Stimulated activated CD8-positive, alpha-beta memory T cell treated with anti-CD3 and anti-CD28 coated beads, Interleukin-4, amount 100 ng/mL, for 4 hours (primary cell): ENCODE data around the gene DDX18.

ENCODE experiments used
- DNase-seq, 2 donors: peaks; one replicate each; pipeline ENCODE4 v3.0.0-alpha.2; 2020; ENCODE audit warnings: low read depth in 2 of 2, low spot score in 1 of 2

The DDX18 gene

GRCh38 chr2:117833911-117834310, 19.4 kb downstream of the DDX18 start:
- no peak for DNase-seq

- DNase-seq: no peak
These were observed 20.5 kb downstream of the DDX18 start for GRCh38 chr2:117834992-117835391.

GRCh38 chr2:117835990-117836760, 21.7 kb downstream of the DDX18 start:
- no peak for DNase-seq

DNA sequence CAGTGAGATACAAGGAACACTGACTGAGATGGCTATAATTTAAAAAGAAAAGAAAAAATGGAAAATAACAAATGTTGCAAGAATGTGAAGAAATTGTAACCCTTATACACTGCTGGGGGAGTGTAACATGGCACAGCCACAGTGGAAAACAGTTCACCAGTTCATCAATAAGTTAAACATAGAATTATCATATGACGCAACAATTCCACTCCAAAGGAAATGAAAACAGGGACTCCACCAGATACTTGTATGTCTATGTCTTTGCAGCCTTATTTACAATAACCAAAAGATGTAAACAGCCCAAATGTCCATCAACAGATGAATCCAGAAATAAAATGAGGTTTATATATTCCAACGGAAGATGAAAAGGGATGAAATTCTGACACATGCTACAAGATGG, 30.8 kb downstream of the DDX18 start:
- no peak for DNase-seq

DNA sequence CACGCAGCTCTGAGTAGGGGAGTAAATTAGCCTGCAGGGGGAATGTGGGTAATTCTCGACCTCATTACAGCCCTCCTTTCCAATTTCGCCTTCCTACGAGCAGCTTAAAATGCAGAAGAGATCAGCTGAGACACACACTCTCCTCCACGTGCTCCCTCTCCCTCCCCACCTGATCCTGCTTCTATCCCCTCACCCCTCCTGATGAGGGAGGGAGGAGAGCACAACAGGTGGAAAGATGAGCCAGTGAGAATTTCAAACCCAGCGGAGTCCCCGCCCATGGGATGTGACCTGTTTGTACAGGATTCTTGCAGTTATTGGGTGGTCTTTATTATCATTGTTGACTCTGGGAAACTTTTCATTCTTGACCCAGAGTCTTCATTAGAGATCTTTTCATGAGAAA, 35.5 kb downstream of the DDX18 start:
- DNase-seq: no peak

DNA sequence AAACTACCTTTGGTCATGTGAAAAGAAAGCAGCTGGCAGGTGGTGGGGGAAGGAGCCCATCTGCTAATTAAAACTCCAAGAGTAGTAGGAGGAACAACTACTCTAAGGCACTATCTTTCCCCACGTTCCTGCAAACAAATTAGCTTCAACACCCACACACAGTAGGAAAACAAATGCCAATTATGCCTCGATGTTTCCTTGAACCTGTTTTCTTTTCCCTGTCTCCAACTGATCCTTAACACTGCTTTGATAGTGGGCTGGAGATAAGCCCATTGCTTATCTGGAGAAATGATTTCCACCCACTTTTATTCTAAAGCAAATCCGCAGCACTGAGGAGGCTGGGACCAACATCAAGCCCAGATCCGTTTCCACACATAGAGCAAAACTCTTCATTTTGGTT, 36.0 kb downstream of the DDX18 start:
- no peak for DNase-seq

DNA sequence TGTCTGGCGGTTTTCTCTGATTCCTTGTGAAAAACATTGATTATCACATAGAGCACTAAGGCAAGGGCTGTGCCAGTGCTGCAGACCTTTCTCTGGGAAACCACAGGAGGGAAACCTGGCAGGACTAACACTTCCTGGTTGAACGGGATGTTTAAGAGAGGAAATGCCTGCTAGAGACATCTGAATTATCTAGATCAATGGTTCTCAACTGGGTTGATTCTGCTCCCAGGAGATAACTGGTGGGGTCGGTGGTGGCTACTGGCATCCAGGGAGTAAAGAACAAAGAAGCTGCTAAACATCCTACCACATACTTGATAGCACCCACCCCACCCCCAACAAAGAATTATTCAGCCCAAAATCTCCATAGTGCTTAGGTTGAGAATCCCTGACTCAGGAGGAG, 37.5 kb downstream of the DDX18 start:
- DNase-seq: no peak

DNA sequence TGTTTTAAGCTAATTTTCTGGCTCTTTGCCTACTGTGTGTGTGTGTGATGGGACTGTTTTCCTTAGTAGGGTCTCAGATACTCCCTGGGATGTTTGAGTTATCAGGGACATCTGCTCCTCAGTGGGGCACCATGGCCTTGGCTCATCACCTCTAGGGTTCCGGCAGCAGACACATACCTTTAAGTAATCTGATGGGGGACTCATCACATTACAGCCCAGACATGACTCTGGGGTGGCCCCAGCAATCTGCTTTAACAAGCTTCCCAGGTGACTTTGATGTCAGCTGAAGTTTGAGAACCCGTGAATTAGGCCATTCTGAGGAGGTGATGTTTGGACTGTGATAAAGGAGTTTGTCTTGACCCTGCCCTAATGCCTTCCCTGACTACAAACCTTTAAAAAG, 38.8 kb downstream of the DDX18 start:
- no peak for DNase-seq

DNA sequence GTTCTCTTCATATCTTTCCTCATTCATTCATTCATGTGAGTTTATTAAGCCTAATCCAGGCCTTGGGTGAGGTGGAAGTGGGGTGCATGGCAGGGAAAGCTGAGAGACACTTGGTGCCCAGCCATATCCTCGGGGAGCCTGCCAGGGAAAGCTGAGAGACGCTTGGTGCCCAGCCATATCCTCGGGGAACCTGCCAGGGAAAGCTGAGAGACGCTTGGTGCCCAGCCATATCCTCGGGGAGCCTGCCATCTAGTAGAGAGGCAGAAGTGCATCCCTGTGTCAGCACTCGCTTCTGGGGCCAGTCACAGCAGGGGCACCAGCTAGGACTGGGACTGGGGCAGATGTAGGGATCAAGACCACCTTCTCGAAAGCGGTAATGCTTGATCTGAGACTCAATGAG, 39.4 kb downstream of the DDX18 start:
- no peak for DNase-seq

DNA sequence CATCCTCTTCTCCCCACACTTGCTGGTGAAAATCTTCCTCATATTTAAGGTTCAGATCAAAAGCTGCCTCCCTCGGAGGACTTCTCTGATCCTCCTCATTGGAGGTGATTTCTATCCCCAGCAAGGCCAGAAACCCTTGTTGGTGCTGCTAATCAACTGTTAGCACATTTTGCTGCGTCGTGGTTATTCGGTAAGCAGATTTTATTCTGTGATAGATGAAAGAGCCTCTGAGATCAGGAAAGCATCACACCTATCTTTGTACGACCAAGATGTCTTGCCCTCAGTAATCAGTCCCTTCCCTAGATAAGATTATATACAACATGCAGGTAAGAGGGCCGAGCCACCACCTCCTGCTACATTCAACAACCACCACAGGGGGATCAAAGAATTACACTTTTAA, 40.1 kb downstream of the DDX18 start:
- no peak for DNase-seq

DNA sequence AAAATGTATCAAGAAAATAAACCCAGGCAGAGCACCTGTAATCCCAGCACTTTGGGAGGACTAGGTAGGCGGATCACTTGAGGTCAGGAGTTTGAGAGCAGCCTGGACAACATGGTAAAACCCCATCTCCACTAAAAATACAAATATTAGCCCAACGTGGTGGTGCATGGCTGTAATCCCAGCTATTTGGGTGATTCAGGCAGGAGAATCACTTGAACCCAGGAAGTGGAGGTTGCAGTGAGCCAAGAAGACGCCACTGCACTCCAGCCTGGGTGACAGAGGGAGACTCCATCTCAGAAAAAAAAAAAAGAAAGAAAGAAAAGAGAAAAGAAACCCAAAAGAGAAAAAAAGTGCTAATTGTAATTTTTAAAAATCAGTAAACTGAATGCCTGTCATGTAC, 41.4 kb downstream of the DDX18 start:
- DNase-seq: no peak

DNA sequence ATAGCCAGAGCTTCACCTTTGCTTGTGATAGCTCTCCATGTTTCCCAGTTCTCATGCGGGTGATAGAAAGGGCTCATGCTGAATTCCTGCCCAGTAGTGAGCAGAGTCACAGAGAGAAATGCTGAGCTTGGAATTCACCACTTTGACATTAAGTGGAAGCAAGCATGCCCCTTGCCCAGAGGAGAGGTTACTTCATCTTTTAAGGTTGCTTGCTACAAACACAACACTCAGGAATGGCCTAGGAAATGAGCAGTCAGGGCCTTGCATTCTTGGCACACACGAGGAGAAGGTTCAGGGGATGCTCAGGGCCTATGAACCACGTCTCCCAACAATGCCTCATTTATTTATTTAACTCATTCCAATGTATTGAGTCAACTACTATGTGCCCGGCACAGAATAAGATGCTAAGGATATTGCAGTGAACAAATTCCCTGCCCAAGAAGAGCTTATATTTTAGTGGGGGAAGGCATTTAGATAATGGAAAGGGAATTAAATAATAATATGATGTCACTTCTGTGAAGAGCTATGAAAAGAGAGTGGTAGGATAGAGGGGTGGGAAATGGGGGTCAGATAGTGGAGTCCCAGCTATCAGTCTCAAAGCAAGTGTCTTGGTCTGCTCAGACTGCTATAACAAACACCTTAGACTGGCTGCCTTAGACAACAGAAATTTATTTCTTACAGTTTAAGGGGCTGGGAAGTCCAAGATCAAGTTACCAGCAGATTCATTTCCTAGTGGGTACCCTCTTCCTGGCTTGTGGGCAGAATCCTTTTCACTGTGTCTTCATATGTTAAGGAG, 42.1 kb downstream of the DDX18 start:
- no peak for DNase-seq

DNA sequence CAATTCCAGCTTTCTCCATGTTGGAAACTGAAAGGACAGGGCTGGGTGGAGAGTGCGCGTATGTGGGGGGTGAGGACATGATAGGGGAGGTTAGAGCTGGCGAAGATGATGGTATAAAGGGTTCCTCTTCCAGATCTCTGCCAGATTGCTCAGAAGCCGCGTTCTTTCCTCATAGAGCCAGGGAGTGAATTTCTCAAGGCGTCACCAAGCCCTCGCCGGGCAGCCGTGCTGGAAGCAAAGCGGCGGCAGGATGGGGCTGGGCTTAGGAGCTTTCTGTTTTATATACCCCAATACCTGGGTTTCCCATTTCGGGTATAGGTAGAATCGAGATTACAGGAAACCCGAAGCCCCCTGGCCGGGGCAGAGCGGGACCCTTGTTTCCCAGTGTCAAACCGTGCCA, 43.8 kb downstream of the DDX18 start:
- DNase-seq: no peak

DNA sequence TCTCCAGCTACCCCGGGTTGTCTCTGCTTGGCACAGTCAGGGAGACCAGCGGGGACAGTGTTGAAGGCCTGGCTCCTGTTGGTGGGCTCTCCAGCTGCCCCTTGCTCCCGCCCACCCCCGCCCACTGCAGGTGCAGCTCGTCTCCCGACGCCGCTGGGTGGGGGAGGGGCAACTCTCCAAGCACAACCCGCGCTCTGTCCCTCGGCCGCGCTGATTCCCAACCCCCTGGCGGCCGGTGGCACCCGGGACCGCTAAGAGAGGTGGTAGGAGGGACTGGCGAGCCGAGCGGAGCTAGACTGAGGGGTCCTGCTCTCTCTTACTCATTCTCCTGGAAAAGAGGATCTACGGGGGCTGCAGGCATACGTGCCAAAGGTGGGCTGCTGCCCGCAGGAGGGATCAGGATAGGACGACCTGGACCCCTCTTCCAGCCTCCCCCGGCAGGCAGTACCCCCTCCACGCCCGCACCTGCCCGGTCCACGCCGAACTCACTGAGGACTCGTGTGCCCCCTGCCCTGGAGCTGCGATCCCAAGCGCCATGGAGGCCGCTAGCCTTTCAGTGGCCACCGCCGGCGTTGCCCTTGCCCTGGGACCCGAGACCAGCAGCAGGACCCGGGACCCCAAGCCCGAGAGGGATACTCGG, 44.5 kb downstream of the DDX18 start:
- no peak for DNase-seq

DNA sequence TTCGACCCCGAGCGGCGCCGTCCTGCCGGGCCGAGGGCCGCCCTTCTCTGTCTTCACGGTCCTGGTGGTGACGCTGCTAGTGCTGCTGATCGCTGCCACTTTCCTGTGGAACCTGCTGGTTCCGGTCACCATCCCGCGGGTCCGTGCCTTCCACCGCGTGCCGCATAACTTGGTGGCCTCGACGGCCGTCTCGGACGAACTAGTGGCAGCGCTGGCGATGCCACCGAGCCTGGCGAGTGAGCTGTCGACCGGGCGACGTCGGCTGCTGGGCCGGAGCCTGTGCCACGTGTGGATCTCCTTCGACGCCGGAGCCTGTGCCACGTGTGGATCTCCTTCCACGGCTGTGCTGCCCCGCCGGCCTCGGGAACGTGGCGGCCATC, 45.0 kb downstream of the DDX18 start:
- no peak for DNase-seq

DNA sequence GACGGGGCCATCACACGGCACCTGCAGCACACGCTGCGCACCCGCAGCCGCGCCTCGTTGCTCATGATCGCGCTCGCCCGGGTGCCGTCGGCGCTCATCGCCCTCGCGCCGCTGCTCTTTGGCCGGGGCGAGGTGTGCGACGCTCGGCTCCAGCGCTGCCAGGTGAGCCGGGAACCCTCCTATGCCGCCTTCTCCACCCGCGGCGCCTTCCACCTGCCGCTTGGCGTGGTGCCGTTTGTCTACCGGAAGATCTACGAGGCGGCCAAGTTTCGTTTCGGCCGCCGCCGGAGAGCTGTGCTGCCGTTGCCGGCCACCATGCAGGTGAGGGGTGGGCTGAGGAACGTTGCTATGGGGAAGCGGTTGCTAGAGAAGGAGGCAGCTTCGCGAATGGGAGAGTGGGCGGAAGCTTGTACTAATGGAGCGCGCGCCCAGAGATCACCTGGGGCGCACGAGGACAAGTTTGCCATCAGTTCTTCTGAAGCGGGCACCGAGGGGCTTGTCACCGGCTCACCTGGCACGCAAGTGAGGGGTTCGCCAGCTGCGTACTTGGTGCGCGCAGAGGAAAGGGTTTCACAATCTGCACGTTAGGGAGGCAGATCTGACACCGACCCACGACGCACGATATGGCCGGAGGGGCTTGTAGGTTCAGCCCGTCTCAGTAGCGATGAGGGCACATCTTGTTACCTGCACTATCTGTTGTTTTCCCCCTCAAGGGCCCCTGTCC, 45.6 kb downstream of the DDX18 start:
- no peak for DNase-seq

DNA sequence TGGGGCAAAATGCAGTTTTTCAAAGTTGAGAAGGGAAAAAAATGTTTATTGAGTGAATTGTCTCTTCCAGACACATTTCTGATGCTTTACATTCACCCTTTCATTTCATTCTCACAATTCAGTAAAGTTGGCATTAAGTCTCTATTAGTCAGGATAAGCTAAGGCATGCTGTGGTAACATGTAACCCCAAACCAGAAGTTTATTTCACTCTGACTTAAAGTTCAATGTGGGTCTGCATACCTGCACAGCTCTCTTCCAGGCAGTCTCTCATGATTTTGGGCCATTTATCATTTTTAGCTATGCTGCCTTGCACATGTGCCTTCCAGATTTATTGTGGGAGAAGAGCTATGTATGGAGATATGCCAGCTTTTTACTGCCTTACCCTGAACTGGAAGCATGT, 48.0 kb downstream of the DDX18 start:
- no peak for DNase-seq

DNA sequence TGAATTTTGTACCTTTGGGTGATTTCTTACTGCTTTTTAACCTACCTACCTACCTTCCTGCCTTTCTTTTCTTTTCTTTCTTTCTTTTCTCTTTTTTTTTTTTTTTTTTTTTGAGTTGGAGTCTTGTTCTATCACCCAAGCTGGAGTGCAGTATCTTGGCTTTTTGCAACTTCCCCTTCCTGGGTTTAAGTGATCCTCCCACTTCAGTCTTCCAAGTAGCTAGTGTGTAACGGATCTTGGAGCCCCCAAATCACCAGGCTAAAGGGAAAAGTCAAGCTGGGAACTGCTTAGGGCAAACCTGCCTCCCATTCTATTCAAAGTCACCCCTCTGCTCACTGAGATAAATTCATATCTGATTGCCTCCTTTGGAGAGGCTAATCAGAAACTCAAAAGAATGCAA, 61.3 kb downstream of the DDX18 start:
- DNase-seq: no peak

DNA sequence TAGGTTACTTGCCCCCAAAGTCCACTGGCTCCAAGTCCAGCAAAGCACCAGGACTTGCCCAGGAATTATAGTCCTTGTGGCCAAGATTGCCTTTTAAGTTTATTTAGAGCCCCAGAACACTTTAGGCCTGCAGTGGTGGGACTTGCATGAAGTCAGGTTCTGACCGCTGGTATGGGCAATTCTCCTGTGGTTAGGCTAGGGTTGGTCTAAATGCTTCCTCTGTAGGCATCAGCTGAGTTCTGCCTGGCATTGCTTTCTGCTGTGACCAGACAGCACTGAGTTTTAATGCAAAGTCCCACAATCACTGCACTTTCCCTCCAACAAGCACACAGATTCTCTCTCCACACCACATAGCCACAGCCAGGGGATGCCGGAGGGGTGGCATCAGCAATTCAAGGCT, 64.5 kb downstream of the DDX18 start:
- no peak for DNase-seq
